Measurements from ENCODE around the gene APOBEC4. TPM values are rescaled to one million over a fixed set of nuclear protein-coding genes. Genes with fewer than 3 reads are reported as not detected.

APOBEC4 gene
- total and polyA plus RNA-seq, 3 donors from 2014 or later = 4.9 to 23.7 (median 5.0) TPM

- no peak overlapping the region for H3K27ac ChIP-seq
- no peaks in the 10 kb centered on the region for H3K27me3 ChIP-seq
- no peak for DNase-seq
- H3K4me3 ChIP-seq = no peak overlapping the region
- H3K9me3 ChIP-seq = no peaks in the 10 kb centered on the region
- TF ChIP-seq CTCF (IDR thresholded peaks at IDR 0.05) (no peak), POLR2A (IDR thresholded peaks at IDR 0.05) (no peak)
- intact Hi-C loops (cut with DNase I; ENCODE audit: low total_unique reads) = no loop called here
- H3K4me1 ChIP-seq = no peaks in the 10 kb centered on the region
- no peaks in the 10 kb centered on the region for H3K36me3 ChIP-seq (ENCODE audit: low read depth, missing control alignments)
These were observed 22.3 kb upstream of the APOBEC4 start for GRCh38 chr1:183675381-183675780.

GRCh38 chr1:183674886-183675285 is 21.8 kb upstream of the APOBEC4 start:
- TF ChIP-seq CTCF (IDR thresholded peaks at IDR 0.05) (no peak), POLR2A (IDR thresholded peaks at IDR 0.05) (no peak)

GRCh38 chr1:183674339-183674738 is 21.2 kb upstream of the APOBEC4 start:
- intact Hi-C loops (cut with DNase I; ENCODE audit: low total_unique reads) = no loop called here
- peak; percentile 60 for DNase-seq
- no peaks in the 10 kb centered on the region for H3K4me1 ChIP-seq
- no peaks in the 10 kb centered on the region for H3K27me3 ChIP-seq
- H3K36me3 ChIP-seq (ENCODE audit: low read depth, missing control alignments) = no peaks in the 10 kb centered on the region
- no peaks in the 10 kb centered on the region for H3K9me3 ChIP-seq
- 52 to 53% methylated on average over 1 of the region's 1 CpG for WGBS, 2 donors
- H3K27ac ChIP-seq = no peak overlapping the region
- H3K4me3 ChIP-seq = no peak overlapping the region
- TF ChIP-seq CTCF (IDR thresholded peaks at IDR 0.05) = no peak

More at GRCh38 chr1:183674886-183675285, 21.8 kb upstream of the APOBEC4 start:
- no peak for DNase-seq
- H3K36me3 ChIP-seq (ENCODE audit: low read depth, missing control alignments) = no peaks in the 10 kb centered on the region
- H3K4me3 ChIP-seq = no peak overlapping the region
- no peaks in the 10 kb centered on the region for H3K4me1 ChIP-seq
- no peak overlapping the region for H3K27ac ChIP-seq
- 64 to 74% methylated on average over 2 of the region's 2 CpGs for WGBS, 2 donors
- H3K27me3 ChIP-seq = no peaks in the 10 kb centered on the region
- intact Hi-C loops (cut with DNase I; ENCODE audit: low total_unique reads) = no loop called here
- no peaks in the 10 kb centered on the region for H3K9me3 ChIP-seq

- 96% methylated on average over 2 of the region's 2 CpGs for WGBS, 2 donors
- no peak for TF ChIP-seq CTCF (IDR thresholded peaks at IDR 0.05)
- TF ChIP-seq POLR2A (IDR thresholded peaks at IDR 0.05) = no peak
These were observed 20.6 kb upstream of the APOBEC4 start for GRCh38 chr1:183673605-183674323.

GRCh38 chr1:183670169-183670568 is 17.1 kb upstream of the APOBEC4 start:
- Histone ChIP-seq H3K4me1 (no peaks in the 10 kb centered on the region), H3K9me3 (no peaks in the 10 kb centered on the region), H3K36me3 (ENCODE audit: low read depth, missing control alignments) (no peaks in the 10 kb centered on the region), H3K4me3 (no peak overlapping the region), H3K27me3 (no peaks in the 10 kb centered on the region), H3K27ac (no peak overlapping the region)
- WGBS, 2 donors = 85 to 100% methylated on average over 1 of the region's 1 CpG
- intact Hi-C loops (cut with DNase I; ENCODE audit: low total_unique reads) = no loop called here
- no peak for DNase-seq
- TF ChIP-seq CTCF (IDR thresholded peaks at IDR 0.05) = peak in 1 of 3 experiments; percentile 4
- TF ChIP-seq POLR2A (IDR thresholded peaks at IDR 0.05) = no peak

More at GRCh38 chr1:183673605-183674323, 20.6 kb upstream of the APOBEC4 start:
- H3K27ac ChIP-seq = no peak overlapping the region
- no peaks in the 10 kb centered on the region for H3K4me1 ChIP-seq
- no peaks in the 10 kb centered on the region for H3K36me3 ChIP-seq (ENCODE audit: low read depth, missing control alignments)
- no peak for DNase-seq
- no peaks in the 10 kb centered on the region for H3K9me3 ChIP-seq
- no peak overlapping the region for H3K4me3 ChIP-seq
- intact Hi-C loops (cut with DNase I; ENCODE audit: low total_unique reads) = no loop called here
- no peaks in the 10 kb centered on the region for H3K27me3 ChIP-seq
